Endothelial cell of umbilical vein (primary cell): Measurements from ENCODE around the gene NR3C1. TPM values are rescaled to one million over a fixed set of nuclear protein-coding genes. Genes with fewer than 3 reads are reported as not detected.

Experiments
- BruUV-seq: library from RNA; stranded (reverse); fragments of 400-500 nt; replicated peaks from 2 replicates; lab custom pipeline; 2021; lab: Mats Ljungman, UMichigan
- CTCF ChIA-PET: fragments of 300-600, 350-600 bp; sonication (Branson Sonifier 250); formaldehyde crosslinking; loops from one replicate; lab custom pipeline; 2021; ENCODE audit warnings: antibody characterized with exemption, inconsistent platforms; lab: Charles Lee
- POLR2A ChIA-PET: fragments of 300-600, 350-600 bp; sonication (Branson Sonifier 250); formaldehyde crosslinking; loops from one replicate; lab custom pipeline; 2021; ENCODE audit warnings: antibody characterized with exemption, inconsistent platforms; lab: Charles Lee
- DNase-seq: peaks from one replicate; pipeline ENCODE4 v3.0.0-alpha.2; 2011; ENCODE audit warnings: low read depth, low spot score
- FAIRE-seq: peaks from 2 replicates; lab custom pipeline; 2011; peaks lifted over from hg19 to GRCh38; lab: Jason Lieb, UNC
- H2AFZ ChIP-seq: 2 replicates; pipeline ENCODE4 v1.6.0; 2012; ENCODE audit warnings: low read depth, low read length, control low read depth, inconsistent platforms
- H3K27ac ChIP-seq: 2 replicates; pipeline ENCODE4 v1.5.1; 2011; ENCODE audit warnings: low read depth, mild to moderate bottlenecking, control low read depth, low read length, moderate library complexity; ENCODE audit not compliant: insufficient read depth
- H3K27me3 ChIP-seq, 2 experiments: 2 replicates each; pipeline versions ENCODE4 v1.6.0 to v1.6.1; 2011; ENCODE audit warnings: low read length in 2 of 2, mixed read lengths in 1 of 2; ENCODE audit not compliant: control insufficient read depth in 2 of 2, insufficient read depth in 2 of 2
- H3K36me3 ChIP-seq, 2 experiments: 2 replicates in 1 of 2; 3 replicates in 1 of 2; pipeline ENCODE4 v1.5.1; 2011; ENCODE audit warnings: low read length in 2 of 2, mild to moderate bottlenecking in 1 of 2, moderate library complexity in 1 of 2; ENCODE audit not compliant: control insufficient read depth in 2 of 2, insufficient read depth in 2 of 2; ENCODE audit errors: extremely low read depth in 1 of 2
- H3K4me1 ChIP-seq: 3 replicates; pipeline ENCODE4 v1.5.1; 2011; ENCODE audit warnings: mild to moderate bottlenecking, low read length; ENCODE audit not compliant: control insufficient read depth, insufficient read depth; ENCODE audit errors: extremely low read depth
- H3K4me2 ChIP-seq: 2 replicates; pipeline ENCODE4 v1.6.1; 2011; ENCODE audit warnings: low read length, control low read depth, mixed read lengths; ENCODE audit not compliant: insufficient read depth
- H3K4me3 ChIP-seq, 3 experiments: fragments of 200-600 bp in 1 of 3; sonication (generic), shearing (Covaris generic) in 1 of 3; replicated peaks in 1 of 3; 2 replicates each; pipeline ENCODE4 v1.5.1; 2011 to 2016; ENCODE audit warnings: control low read depth in 3 of 3, low read length in 3 of 3, mild to moderate bottlenecking in 2 of 3, inconsistent platforms in 1 of 3, low read depth in 1 of 3, moderate library complexity in 1 of 3; ENCODE audit not compliant: insufficient read depth in 1 of 3
- H3K79me2 ChIP-seq: 2 replicates; pipeline ENCODE4 v1.6.0; 2012; ENCODE audit warnings: low read length, inconsistent platforms; ENCODE audit not compliant: control insufficient read depth, insufficient read depth
- H3K9ac ChIP-seq: replicated peaks from 2 replicates; pipeline ENCODE3; 2011; ENCODE audit warnings: low read length, control low read depth; ENCODE audit not compliant: insufficient read depth; ENCODE audit errors: extremely low read depth
- H3K9me1 ChIP-seq: replicated peaks from 3 replicates; pipeline ENCODE4 v1.6.0; 2011; ENCODE audit warnings: mild to moderate bottlenecking, low read length; ENCODE audit not compliant: control insufficient read depth, insufficient read depth; ENCODE audit errors: extremely low read depth
- H3K9me3 ChIP-seq: replicated peaks from 2 replicates; pipeline ENCODE4 v1.5.1; 2012; ENCODE audit warnings: low read length, inconsistent platforms; ENCODE audit not compliant: control insufficient read depth, insufficient read depth
- H4K20me1 ChIP-seq: replicated peaks from 2 replicates; pipeline ENCODE3; 2011; ENCODE audit warnings: mild to moderate bottlenecking, low read length; ENCODE audit not compliant: control insufficient read depth, insufficient read depth; ENCODE audit errors: extremely low read depth
- EZH2 ChIP-seq: IDR thresholded peaks from 2 replicates; pipeline ENCODE4 v1.6.1; 2012; ENCODE audit warnings: borderline replicate concordance, low read depth, mild to moderate bottlenecking, moderate library complexity, low read length, inconsistent platforms; ENCODE audit not compliant: severe bottlenecking
- FOS ChIP-seq: IDR thresholded peaks from 2 replicates; pipeline ENCODE4 v1.6.1; 2011; ENCODE audit warnings: mild to moderate bottlenecking, low read length, moderate library complexity, borderline replicate concordance; ENCODE audit not compliant: insufficient read depth
- GATA2 ChIP-seq: IDR thresholded peaks from 2 replicates; pipeline ENCODE4 v1.7.0; 2011; ENCODE audit warnings: low read depth, mild to moderate bottlenecking, moderate library complexity, mixed read lengths, low read length; ENCODE audit not compliant: insufficient read length, insufficient read depth
- JUN ChIP-seq: IDR thresholded peaks from 2 replicates; pipeline ENCODE4 v1.6.1; 2011; ENCODE audit warnings: borderline replicate concordance, low read depth; ENCODE audit not compliant: insufficient read length, insufficient read depth
- MAX ChIP-seq: IDR thresholded peaks from 2 replicates; pipeline ENCODE4 v1.6.1; 2011; ENCODE audit not compliant: insufficient read depth, insufficient read length
- MYC ChIP-seq: IDR thresholded peaks from one replicate; pipeline ENCODE4 v1.6.1; 2011; ENCODE audit warnings: mild to moderate bottlenecking, low read depth, low read length
- POLR2A ChIP-seq: IDR thresholded peaks from 2 replicates; pipeline ENCODE4 v1.6.1; 2012; ENCODE audit warnings: low read depth, mild to moderate bottlenecking, control low read depth, low read length
- POLR2AphosphoS5 ChIP-seq: IDR thresholded peaks from 2 replicates; pipeline ENCODE4 v1.6.1; 2012; ENCODE audit warnings: low read depth, mild to moderate bottlenecking, control low read depth, low read length, moderate library complexity; ENCODE audit not compliant: insufficient read depth
- dilution Hi-C: fragments of 300-500 bp; cut with MboI; formaldehyde crosslinking; loops from one replicate; pipeline ENCODE4 v1.15.0; 2019; ENCODE audit warnings: low sequenced_read_pairs; ENCODE audit not compliant: extremely low pct_ligation_motif_present
- intact Hi-C: fragments of 100-400 bp; cut with micrococcal nuclease; formaldehyde crosslinking; loops from one replicate; pipeline ENCODE4 v1.10.0; 2022
- polyA plus RNA-seq, 4 experiments: library from polyadenylated mRNA; depleted of rRNA in 3 of 4; stranded (reverse) in 3 of 4; unstranded in 1 of 4; fragments of >200 nt; gene quantifications; 2 replicates each; pipeline versions ENCODE4 v1.2.1 to v1.2.3, GENCODE V29; 2011 to 2012; ENCODE audit warnings: missing spikeins in 1 of 4
- total RNA-seq: library from RNA; stranded (reverse); gene quantifications from 2 replicates; pipeline ENCODE4 v1.2.3, GENCODE V29; 2021
- TF ChIP-seq, protein P1 (sequence below), 2 donors: IDR thresholded peaks; 1 replicate in 1 of 2; 2 replicates in 1 of 2; pipeline ENCODE4 v1.5.1; 2011; ENCODE audit warnings: low read length in 2 of 2, mild to moderate bottlenecking in 2 of 2, moderate library complexity in 2 of 2, control low read depth in 1 of 2, inconsistent platforms in 1 of 2, low read depth in 1 of 2; ENCODE audit not compliant: insufficient read depth in 1 of 2; ENCODE audit errors: extremely low read depth in 1 of 2

NR3C1 gene
- total and polyA plus RNA-seq, 2 donors (not counting 3 experiments of a cell fraction or from before 2014, with no cell fraction given), result 4.1 to 17.0 TPM

DNA sequence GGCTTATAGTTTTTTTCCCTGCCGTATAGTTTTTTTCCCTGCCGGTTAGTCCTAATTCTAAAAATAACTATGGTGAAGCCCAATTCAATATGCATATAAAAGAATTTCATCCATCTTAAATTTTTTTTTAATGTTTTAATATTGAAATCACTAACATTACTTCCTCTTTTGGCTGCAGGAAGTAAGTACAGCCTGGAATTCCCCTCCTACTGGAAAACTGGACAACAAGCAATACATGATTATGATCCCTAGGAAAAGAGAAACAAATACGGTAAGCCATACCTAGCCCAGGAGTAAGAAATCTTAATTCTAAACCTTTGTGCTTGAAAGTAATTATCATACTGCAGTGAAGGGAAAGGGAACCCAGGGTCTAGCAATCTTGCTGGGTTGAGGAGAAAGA, 119.0 kb downstream of the NR3C1 start:
- TF ChIP-seq POLR2A (no peak), JUN (no peak), EZH2 (no peak), MAX (no peak), FOS (no peak), MYC (no peak), POLR2AphosphoS5 (no peak), GATA2 (no peak)
- TF ChIP-seq, protein P1, sequence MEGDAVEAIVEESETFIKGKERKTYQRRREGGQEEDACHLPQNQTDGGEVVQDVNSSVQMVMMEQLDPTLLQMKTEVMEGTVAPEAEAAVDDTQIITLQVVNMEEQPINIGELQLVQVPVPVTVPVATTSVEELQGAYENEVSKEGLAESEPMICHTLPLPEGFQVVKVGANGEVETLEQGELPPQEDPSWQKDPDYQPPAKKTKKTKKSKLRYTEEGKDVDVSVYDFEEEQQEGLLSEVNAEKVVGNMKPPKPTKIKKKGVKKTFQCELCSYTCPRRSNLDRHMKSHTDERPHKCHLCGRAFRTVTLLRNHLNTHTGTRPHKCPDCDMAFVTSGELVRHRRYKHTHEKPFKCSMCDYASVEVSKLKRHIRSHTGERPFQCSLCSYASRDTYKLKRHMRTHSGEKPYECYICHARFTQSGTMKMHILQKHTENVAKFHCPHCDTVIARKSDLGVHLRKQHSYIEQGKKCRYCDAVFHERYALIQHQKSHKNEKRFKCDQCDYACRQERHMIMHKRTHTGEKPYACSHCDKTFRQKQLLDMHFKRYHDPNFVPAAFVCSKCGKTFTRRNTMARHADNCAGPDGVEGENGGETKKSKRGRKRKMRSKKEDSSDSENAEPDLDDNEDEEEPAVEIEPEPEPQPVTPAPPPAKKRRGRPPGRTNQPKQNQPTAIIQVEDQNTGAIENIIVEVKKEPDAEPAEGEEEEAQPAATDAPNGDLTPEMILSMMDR (IDR thresholded peaks at IDR 0.05; ENCODE audit: extremely low read depth in 1 of 2, insufficient read depth in 1 of 2, low read depth in 1 of 2, low read length in 2 of 2), result no peak

More for the DNA sequence above, 119.0 kb downstream of the NR3C1 start:
- POLR2A ChIA-PET, result no interaction called here
- H3K4me3 ChIP-seq, result no peak overlapping the region
- DNase-seq (no peak), FAIRE-seq (no peak)
- no peak overlapping the region for H2AFZ ChIP-seq
- no peaks in the 10 kb centered on the region for H3K4me1 ChIP-seq
- H4K20me1 ChIP-seq, result no peaks in the 10 kb centered on the region
- no peak overlapping the region for H3K4me2 ChIP-seq
- H3K79me2 ChIP-seq, result no peaks in the 10 kb centered on the region
- H3K27me3 ChIP-seq, result no peaks in the 10 kb centered on the region
- H3K9me1 ChIP-seq, result no peaks in the 10 kb centered on the region
- H3K27ac ChIP-seq, result no peak overlapping the region
- peaks cover 0 to 6% of the 10 kb centered on the region in 2 experiments for H3K36me3 ChIP-seq
- dilution Hi-C loops, result no loop called here
- no peak overlapping the region for H3K9ac ChIP-seq
- CTCF ChIA-PET, result no interaction called here
- BruUV-seq, result no TSS peak
- no peaks in the 10 kb centered on the region for H3K9me3 ChIP-seq
- intact Hi-C loops, result no loop called here
